H9 (cell line): Measurements from ENCODE around the gene PDE4A. TPM values are rescaled to one million over a fixed set of nuclear protein-coding genes. Genes with fewer than 3 reads are reported as not detected.

ENCODE experiments used
- DNase-seq: peaks from one replicate; pipeline ENCODE4 v3.0.0-alpha.2; 2017
- H2AFZ ChIP-seq: one replicate; pipeline ENCODE4 v1.6.1; 2013; ENCODE audit warnings: mild to moderate bottlenecking, low read length, control low read depth, moderate library complexity
- H2AK5ac ChIP-seq: 2 replicates; pipeline ENCODE4 v1.6.1; 2013; ENCODE audit warnings: low read length, control low read depth, mixed read lengths; ENCODE audit not compliant: insufficient read length
- H2BK120ac ChIP-seq: one replicate; pipeline ENCODE4 v1.6.1; 2013; ENCODE audit warnings: low read depth, mild to moderate bottlenecking, low read length, control low read depth, inconsistent platforms; ENCODE audit not compliant: poor library complexity, severe bottlenecking
- H2BK12ac ChIP-seq: 2 replicates; pipeline ENCODE4 v1.6.1; 2013; ENCODE audit warnings: low read length, control low read depth, mixed read lengths, low read depth; ENCODE audit not compliant: insufficient read length
- H2BK15ac ChIP-seq: 2 replicates; pipeline ENCODE4 v1.6.1; 2013; ENCODE audit warnings: low read depth, low read length, control low read depth
- H2BK20ac ChIP-seq: one replicate; pipeline ENCODE4 v1.6.1; 2013; ENCODE audit warnings: low read depth, mild to moderate bottlenecking, low read length, control low read depth, inconsistent platforms; ENCODE audit not compliant: poor library complexity, severe bottlenecking
- H2BK5ac ChIP-seq: 2 replicates; pipeline ENCODE4 v1.6.1; 2013; ENCODE audit warnings: low read length, control low read depth, mixed read lengths; ENCODE audit not compliant: insufficient read length
- H3K14ac ChIP-seq: 2 replicates; pipeline ENCODE4 v1.6.1; 2013; ENCODE audit warnings: low read length, control low read depth; ENCODE audit not compliant: insufficient read depth
- H3K18ac ChIP-seq: 2 replicates; pipeline ENCODE4 v1.6.1; 2013; ENCODE audit warnings: low read depth, mild to moderate bottlenecking, mixed read lengths, low read length, control low read depth; ENCODE audit not compliant: insufficient read length
- H3K23ac ChIP-seq: 2 replicates; pipeline ENCODE4 v1.6.1; 2013; ENCODE audit warnings: low read length, control low read depth, mixed read lengths, low read depth; ENCODE audit not compliant: insufficient read length
- H3K23me2 ChIP-seq: 2 replicates; pipeline ENCODE4 v1.6.1; 2013; ENCODE audit warnings: low read depth, mild to moderate bottlenecking, mixed read lengths, low read length, control low read depth; ENCODE audit not compliant: insufficient read length, poor library complexity, severe bottlenecking
- H3K27ac ChIP-seq: 2 replicates; pipeline ENCODE4 v1.5.1; 2013; ENCODE audit warnings: low read length, control low read depth, mixed read lengths, low read depth; ENCODE audit not compliant: insufficient read length
- H3K27me3 ChIP-seq: 2 replicates; pipeline ENCODE4 v1.6.1; 2013; ENCODE audit warnings: low read length, control low read depth, inconsistent platforms; ENCODE audit not compliant: insufficient read depth
- H3K4ac ChIP-seq: 2 replicates; pipeline ENCODE4 v1.6.1; 2013; ENCODE audit warnings: low read depth, mild to moderate bottlenecking, control low read depth, inconsistent platforms, low read length, moderate library complexity
- H3K4me1 ChIP-seq: 2 replicates; pipeline ENCODE4 v1.6.1; 2013; ENCODE audit warnings: low read length, control low read depth, inconsistent platforms; ENCODE audit not compliant: insufficient read depth
- H3K4me2 ChIP-seq: 2 replicates; pipeline ENCODE4 v1.6.1; 2013; ENCODE audit warnings: low read length, control low read depth, mixed read lengths; ENCODE audit not compliant: insufficient read length, insufficient read depth
- H3K56ac ChIP-seq: 2 replicates; pipeline ENCODE4 v1.6.1; 2013; ENCODE audit warnings: low read depth, mild to moderate bottlenecking, mixed read lengths, low read length, control low read depth; ENCODE audit not compliant: insufficient read length
- H3K79me1 ChIP-seq: 2 replicates; pipeline ENCODE4 v1.6.1; 2013; ENCODE audit warnings: low read depth, mild to moderate bottlenecking, moderate library complexity, low read length, control low read depth, inconsistent platforms; ENCODE audit not compliant: insufficient read depth, poor library complexity, severe bottlenecking
- H3K79me2 ChIP-seq: 2 replicates; pipeline ENCODE4 v1.6.1; 2013; ENCODE audit warnings: low read length, control low read depth, inconsistent platforms; ENCODE audit not compliant: insufficient read depth
- H3K9ac ChIP-seq: 2 replicates; pipeline ENCODE4 v1.6.1; 2013; ENCODE audit warnings: low read length, control low read depth, mixed read lengths; ENCODE audit not compliant: insufficient read length; ENCODE audit errors: extremely low read depth
- H3K9me3 ChIP-seq: one replicate; pipeline ENCODE4 v1.6.1; 2013; ENCODE audit warnings: low read depth, low read length, inconsistent platforms; ENCODE audit not compliant: control insufficient read depth
- H3T11ph ChIP-seq: one replicate; pipeline ENCODE4 v1.6.1; 2013; ENCODE audit warnings: mild to moderate bottlenecking, low read length, control low read depth, inconsistent platforms
- H4K20me1 ChIP-seq: one replicate; pipeline ENCODE4 v1.6.1; 2013; ENCODE audit not compliant: control insufficient read depth, insufficient read length, insufficient read depth
- H4K5ac ChIP-seq: 2 replicates; pipeline ENCODE4 v1.6.1; 2013; ENCODE audit warnings: low read depth, mild to moderate bottlenecking, mixed read lengths, low read length, control low read depth; ENCODE audit not compliant: insufficient read length
- H4K8ac ChIP-seq: replicated peaks from 2 replicates; pipeline ENCODE4 v1.6.1; 2013; ENCODE audit warnings: low read length, control low read depth, mixed read lengths, low read depth; ENCODE audit not compliant: insufficient read length
- H4K91ac ChIP-seq: 2 replicates; pipeline ENCODE4 v1.6.1; 2013; ENCODE audit warnings: low read depth, mild to moderate bottlenecking, moderate library complexity, mixed read lengths, low read length, control low read depth; ENCODE audit not compliant: insufficient read length
- H3K27ac Mint-ChIP-seq, 3 experiments: 2 replicates in 2 of 3; 3 replicates in 1 of 3; pipeline ENCODE4 v1.8.0; 2020 to 2021; ENCODE audit warnings: mixed read lengths in 3 of 3, mild to moderate bottlenecking in 1 of 3, moderate library complexity in 1 of 3
- H3K27me3 Mint-ChIP-seq: 2 replicates; pipeline ENCODE4 v1.8.0; 2021; ENCODE audit warnings: low read depth, mild to moderate bottlenecking, moderate library complexity, mixed read lengths
- H3K36me3 Mint-ChIP-seq, 3 experiments: 2 replicates in 2 of 3; 3 replicates in 1 of 3; pipeline ENCODE4 v1.8.0; 2020 to 2021; ENCODE audit warnings: low read depth in 3 of 3, mixed read lengths in 3 of 3; ENCODE audit not compliant: insufficient read depth in 1 of 3
- H3K4me1 Mint-ChIP-seq, 2 experiments: 2 replicates each; pipeline ENCODE4 v1.8.0; 2020; ENCODE audit warnings: mixed read lengths in 2 of 2
- H3K4me3 Mint-ChIP-seq, 2 experiments: 2 replicates in 1 of 2; 3 replicates in 1 of 2; pipeline ENCODE4 v1.8.0; 2020 to 2021; ENCODE audit warnings: mild to moderate bottlenecking in 2 of 2, mixed read lengths in 2 of 2, moderate library complexity in 1 of 2
- H3K9me3 Mint-ChIP-seq, 2 experiments: 2 replicates in 1 of 2; 3 replicates in 1 of 2; pipeline ENCODE4 v1.8.0; 2020; ENCODE audit warnings: mild to moderate bottlenecking in 2 of 2, mixed read lengths in 2 of 2, moderate library complexity in 1 of 2
- CTCF ChIP-seq: fragments of 200-600 bp; sonication (generic); conservative IDR thresholded peaks from 3 replicates; pipeline ENCODE4 v1.8.0; 2021; ENCODE audit warnings: antibody characterized with exemption, mild to moderate bottlenecking
- WGBS: extraction: QIAGEN DNeasy Blood & Tissue Kit; methylation state at CpG from one replicate; pipeline ENCODE4 v1.1.7; 2013; ENCODE audit warnings: missing lambda C conversion rate, low lambda C conversion rate, mixed read lengths; ENCODE audit not compliant: insufficient read length; ENCODE audit errors: extremely low coverage; 5-methylcytosine and 5-hydroxymethylcytosine counted together
- total RNA-seq: library from RNA; stranded (reverse); gene quantifications from 2 replicates; pipeline ENCODE4 v1.2.1, GENCODE V29; 2021

PDE4A gene
- total RNA-seq, 1 experiment from 2014 or later = 8.5 TPM

GRCh38 chr19:10399878-10400277, 20.5 kb upstream of the PDE4A start:
- H4K91ac ChIP-seq = no peak overlapping the region
- no peak overlapping the region for H2BK12ac ChIP-seq
- WGBS = no CpG with 5 or more reads among the region's 8 CpGs
- no peak overlapping the region for H3K27ac ChIP-seq
- H3K4me2 ChIP-seq = no peak overlapping the region
- H4K20me1 ChIP-seq = no peaks in the 10 kb centered on the region
- H3K27me3 Mint-ChIP-seq = peaks cover 7% of the 10 kb centered on the region
- H2BK120ac ChIP-seq = no peak overlapping the region
- H3K79me1 ChIP-seq = peaks cover 18% of the 10 kb centered on the region
- no peak overlapping the region for H2AFZ ChIP-seq
- no peak for DNase-seq
- no peak overlapping the region for H2BK20ac ChIP-seq
- H3K14ac ChIP-seq = no peak overlapping the region
- no peaks in the 10 kb centered on the region for H3K4me1 ChIP-seq
- H3K36me3 Mint-ChIP-seq = peaks cover 22 to 51% (median 34%) of the 10 kb centered on the region in 3 experiments
- no peaks in the 10 kb centered on the region for H3K27me3 ChIP-seq
- H3K4me1 Mint-ChIP-seq = peaks cover 12 to 15% of the 10 kb centered on the region in 2 experiments
- no peak for TF ChIP-seq CTCF
- H3K9me3 ChIP-seq = no peaks in the 10 kb centered on the region
- H4K5ac ChIP-seq = no peak overlapping the region
- H3K79me2 ChIP-seq = peaks cover 18% of the 10 kb centered on the region; the same call in 1 of the 2 replicates
- H3K23ac ChIP-seq = no peak overlapping the region
- H3K4me3 Mint-ChIP-seq = no peak overlapping the region
- no peak overlapping the region for H2BK15ac ChIP-seq
- H3K4ac ChIP-seq = no peak overlapping the region
- no peak overlapping the region for H4K8ac ChIP-seq
- H2AK5ac ChIP-seq = no peak overlapping the region
- no peak overlapping the region for H3T11ph ChIP-seq
- H3K18ac ChIP-seq = no peak overlapping the region
- H2BK5ac ChIP-seq = no peak overlapping the region
- peaks cover 19% of the 10 kb centered on the region for H3K23me2 ChIP-seq
- H3K56ac ChIP-seq = no peak overlapping the region
- no peak overlapping the region for H3K27ac Mint-ChIP-seq
- no peak overlapping the region for H3K9ac ChIP-seq
- no peaks in the 10 kb centered on the region for H3K9me3 Mint-ChIP-seq
